Glutamatergic neuron (in vitro differentiated cells): ENCODE data around the gene IYD. TPM values are rescaled to one million over a fixed set of nuclear protein-coding genes. Genes with fewer than 3 reads are reported as not detected.

Experiments used
- DNase-seq: peaks from one replicate; pipeline ENCODE4 v3.0.0; 2022
- H3K27ac Mint-ChIP-seq: one replicate; pipeline ENCODE4 v1.8.0; 2020; ENCODE audit warnings: mild to moderate bottlenecking, mixed read lengths, inconsistent platforms; ENCODE audit not compliant: unreplicated experiment
- H3K27me3 Mint-ChIP-seq: one replicate; pipeline ENCODE4 v1.8.0; 2020; ENCODE audit warnings: mild to moderate bottlenecking, moderate library complexity, mixed read lengths, inconsistent platforms; ENCODE audit not compliant: unreplicated experiment
- H3K36me3 Mint-ChIP-seq: one replicate; pipeline ENCODE4 v1.8.0; 2020; ENCODE audit warnings: mild to moderate bottlenecking, mixed read lengths, inconsistent platforms; ENCODE audit not compliant: unreplicated experiment
- H3K4me1 Mint-ChIP-seq: one replicate; pipeline ENCODE4 v1.8.0; 2020; ENCODE audit warnings: mild to moderate bottlenecking, low read depth, mixed read lengths, inconsistent platforms; ENCODE audit not compliant: unreplicated experiment
- H3K4me3 Mint-ChIP-seq: one replicate; pipeline ENCODE4 v1.8.0; 2020; ENCODE audit warnings: mild to moderate bottlenecking, mixed read lengths, inconsistent platforms; ENCODE audit not compliant: unreplicated experiment
- H3K9me3 Mint-ChIP-seq: one replicate; pipeline ENCODE4 v1.8.0; 2020; ENCODE audit warnings: mild to moderate bottlenecking, moderate library complexity, mixed read lengths, inconsistent platforms; ENCODE audit not compliant: unreplicated experiment
- total RNA-seq: library from RNA; stranded (reverse); fragmentation: NEBNext Ultra II Directional; extraction: Animal tissue kit (Norgen Biotek cat#: 25700); gene quantifications from one replicate; pipeline ENCODE4 v1.2.1, GENCODE V29; 2021; ENCODE audit not compliant: unreplicated experiment
- TF ChIP-seq, protein P1 (sequence below): fragments of 200-600 bp; sonication (generic); IDR thresholded peaks from one replicate; pipeline ENCODE4 v1.5.0; 2021; ENCODE audit not compliant: partially characterized antibody, unreplicated experiment

The IYD gene
- total RNA-seq, 1 donor from 2014 or later: not detected

DNA sequence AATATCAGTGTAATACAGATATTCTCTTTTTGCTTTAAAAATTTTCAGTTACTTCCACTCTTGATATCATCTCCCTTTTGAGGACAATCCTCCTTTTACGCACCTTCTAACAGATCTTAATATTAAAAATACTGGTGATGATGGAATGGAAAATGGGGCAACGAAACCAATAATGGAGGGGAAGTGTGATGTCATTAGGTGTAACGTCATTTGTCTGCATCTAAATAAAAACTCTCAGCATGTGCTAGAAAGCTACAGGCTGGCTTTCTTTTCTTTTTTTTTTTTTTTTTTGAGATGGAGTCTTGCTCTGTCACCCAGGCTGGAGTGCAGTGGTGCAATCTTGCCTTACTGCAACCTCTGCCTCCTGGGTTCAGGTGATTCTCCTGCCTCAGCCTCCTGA lies 66.5 kb downstream of the IYD start:
- Mint-ChIP-seq H3K27me3 (peaks cover 2% of the 10 kb centered on the region), H3K4me1 (no peaks in the 10 kb centered on the region), H3K9me3 (no peaks in the 10 kb centered on the region), H3K4me3 (no peak overlapping the region), H3K36me3 (no peaks in the 10 kb centered on the region), H3K27ac (no peak overlapping the region)
- no peak for DNase-seq
- TF ChIP-seq, protein P1, sequence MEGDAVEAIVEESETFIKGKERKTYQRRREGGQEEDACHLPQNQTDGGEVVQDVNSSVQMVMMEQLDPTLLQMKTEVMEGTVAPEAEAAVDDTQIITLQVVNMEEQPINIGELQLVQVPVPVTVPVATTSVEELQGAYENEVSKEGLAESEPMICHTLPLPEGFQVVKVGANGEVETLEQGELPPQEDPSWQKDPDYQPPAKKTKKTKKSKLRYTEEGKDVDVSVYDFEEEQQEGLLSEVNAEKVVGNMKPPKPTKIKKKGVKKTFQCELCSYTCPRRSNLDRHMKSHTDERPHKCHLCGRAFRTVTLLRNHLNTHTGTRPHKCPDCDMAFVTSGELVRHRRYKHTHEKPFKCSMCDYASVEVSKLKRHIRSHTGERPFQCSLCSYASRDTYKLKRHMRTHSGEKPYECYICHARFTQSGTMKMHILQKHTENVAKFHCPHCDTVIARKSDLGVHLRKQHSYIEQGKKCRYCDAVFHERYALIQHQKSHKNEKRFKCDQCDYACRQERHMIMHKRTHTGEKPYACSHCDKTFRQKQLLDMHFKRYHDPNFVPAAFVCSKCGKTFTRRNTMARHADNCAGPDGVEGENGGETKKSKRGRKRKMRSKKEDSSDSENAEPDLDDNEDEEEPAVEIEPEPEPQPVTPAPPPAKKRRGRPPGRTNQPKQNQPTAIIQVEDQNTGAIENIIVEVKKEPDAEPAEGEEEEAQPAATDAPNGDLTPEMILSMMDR: no peak

DNA sequence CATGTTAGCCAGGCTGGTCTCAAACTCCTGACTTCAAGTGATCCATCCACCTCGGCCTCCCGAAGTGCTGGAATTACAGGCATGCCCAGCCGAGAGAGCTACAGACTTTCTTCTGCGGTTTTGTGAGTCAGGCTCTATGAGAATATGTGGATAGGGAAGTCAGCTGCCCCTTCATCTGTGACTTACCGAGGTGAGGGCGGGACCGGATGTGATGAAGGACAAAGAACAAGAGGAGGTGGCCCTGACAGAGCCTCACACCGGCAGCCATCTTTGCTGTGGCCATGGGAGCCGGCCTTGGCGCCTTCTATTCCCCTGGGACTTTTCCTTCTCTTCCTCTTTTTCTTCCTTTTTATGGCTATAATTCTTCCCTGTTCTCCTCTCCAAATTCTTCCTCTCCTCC lies 67.0 kb downstream of the IYD start:
- DNase-seq: no peak
- Mint-ChIP-seq H3K27ac (no peak overlapping the region), H3K27me3 (peaks cover 2% of the 10 kb centered on the region)

DNA sequence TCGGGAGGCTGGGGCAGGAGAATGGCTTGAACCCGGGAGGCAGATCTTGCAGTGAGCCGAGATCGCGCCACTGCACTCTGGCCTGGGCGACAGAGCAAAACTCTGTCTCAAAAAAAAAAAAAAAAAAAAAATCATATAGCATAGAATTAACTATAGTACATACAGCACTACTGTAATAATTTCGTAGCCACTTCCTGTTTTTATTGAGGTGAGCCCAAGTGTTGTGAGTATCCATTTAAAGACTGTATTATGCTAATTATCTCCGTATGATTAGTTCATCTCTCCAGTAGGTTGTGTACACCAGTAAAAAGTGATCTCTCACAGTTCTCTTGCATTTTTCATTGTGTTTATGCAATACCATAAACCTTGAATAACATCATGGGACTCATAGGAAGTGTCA lies 70.6 kb downstream of the IYD start:
- peaks cover 2% of the 10 kb centered on the region for H3K27me3 Mint-ChIP-seq
- H3K9me3 Mint-ChIP-seq: no peaks in the 10 kb centered on the region
- no peak overlapping the region for H3K4me3 Mint-ChIP-seq
- no peaks in the 10 kb centered on the region for H3K4me1 Mint-ChIP-seq
- no peaks in the 10 kb centered on the region for H3K36me3 Mint-ChIP-seq
- TF ChIP-seq, protein P1: no peak
- no peak overlapping the region for H3K27ac Mint-ChIP-seq
- no peak for DNase-seq

More for the DNA sequence above, 67.0 kb downstream of the IYD start:
- TF ChIP-seq, protein P1: no peak
- Mint-ChIP-seq H3K9me3 (no peaks in the 10 kb centered on the region), H3K36me3 (no peaks in the 10 kb centered on the region), H3K4me1 (no peaks in the 10 kb centered on the region), H3K4me3 (no peak overlapping the region)

DNA sequence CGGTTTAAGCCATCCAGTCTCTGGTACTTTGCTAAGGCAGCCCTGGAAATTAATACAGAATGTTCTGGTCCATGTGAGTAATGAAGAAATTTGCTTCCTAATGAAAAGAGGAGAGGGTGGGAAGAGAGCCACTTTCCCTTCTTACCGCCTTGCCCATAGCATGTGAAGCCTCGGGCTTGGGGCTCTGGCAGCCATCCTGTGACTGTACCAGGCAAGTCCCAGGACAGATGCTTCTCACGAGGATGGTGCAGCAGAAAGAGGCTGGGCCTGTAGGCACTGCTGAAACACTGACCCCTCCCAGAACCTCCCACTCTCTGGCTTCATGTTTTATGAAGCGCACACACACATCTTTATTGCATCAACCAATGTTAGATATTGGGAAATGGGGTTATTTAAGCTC lies 74.8 kb downstream of the IYD start:
- TF ChIP-seq, protein P1: no peak
- Mint-ChIP-seq H3K4me1 (no peaks in the 10 kb centered on the region), H3K36me3 (no peaks in the 10 kb centered on the region), H3K27ac (no peak overlapping the region), H3K27me3 (no peaks in the 10 kb centered on the region), H3K9me3 (no peaks in the 10 kb centered on the region), H3K4me3 (no peak overlapping the region)
- DNase-seq: no peak

DNA sequence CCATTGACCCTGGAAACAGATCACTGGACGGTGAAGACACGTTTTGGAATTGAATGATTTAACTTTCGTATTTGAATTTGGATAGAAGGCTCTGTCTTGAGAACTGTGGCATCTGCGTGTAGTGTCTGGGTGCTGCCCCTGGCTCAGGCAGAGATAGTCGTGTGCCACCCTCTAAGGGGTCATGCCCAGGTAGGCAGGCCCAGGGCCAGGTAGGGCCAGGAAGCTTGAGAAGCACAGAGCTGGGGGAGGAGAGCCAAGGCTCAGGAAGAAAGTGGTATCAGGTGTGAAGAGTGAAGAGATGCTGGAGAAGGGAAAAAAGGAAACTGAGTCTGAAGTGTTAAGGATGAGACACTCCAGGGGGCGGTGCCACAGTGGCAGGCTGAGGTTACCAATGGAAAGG lies 75.5 kb downstream of the IYD start:
- no peak for DNase-seq
- H3K9me3 Mint-ChIP-seq: no peaks in the 10 kb centered on the region
- H3K27ac Mint-ChIP-seq: no peak overlapping the region
- TF ChIP-seq, protein P1: no peak
- no peak overlapping the region for H3K4me3 Mint-ChIP-seq
- H3K4me1 Mint-ChIP-seq: no peaks in the 10 kb centered on the region
- H3K27me3 Mint-ChIP-seq: no peaks in the 10 kb centered on the region
- no peaks in the 10 kb centered on the region for H3K36me3 Mint-ChIP-seq
